Peyer's patch (tissue), 4 donors: ENCODE results near the gene RHOA.
"Not testable (repeated sequence)": the region's sequence is repeated elsewhere in the genome, so short reads cannot be mapped to it uniquely, and the experiment has no call there.

ENCODE experiments used
- CTCF ChIP-seq, 6 experiments: fragments of 450-650 bp in 4 of 6; fragments of 200-600 bp in 2 of 6; sonication (generic) in 1 of 6; IDR thresholded peaks; one replicate each; pipeline ENCODE4 v1.5.1; 2017 to 2019; ENCODE audit warnings: antibody characterized with exemption in 6 of 6, mild to moderate bottlenecking in 3 of 6, moderate library complexity in 1 of 6
- POLR2A ChIP-seq, 2 donors: fragments of 450-650 bp; IDR thresholded peaks; one replicate each; pipeline ENCODE4 v1.5.1; 2017; ENCODE audit warnings: antibody characterized with exemption in 2 of 2, mild to moderate bottlenecking in 2 of 2, moderate library complexity in 2 of 2

- TF ChIP-seq CTCF, POLR2A (IDR thresholded peaks at IDR 0.05): not testable (repeated sequence)
Observed at GRCh38 chr3:49357443-49358216, 54.1 kb downstream of the RHOA start.
